ENCODE measurements around the gene PDE4C.

The PDE4C gene

GRCh38 chr19:18265582-18265981 is 39.3 kb upstream of the PDE4C start:
- TF ChIP-seq USF1 (IDR thresholded peaks at IDR 0.05), result no peak
- TF ChIP-seq EP300 (IDR thresholded peaks at IDR 0.05; ENCODE audit: borderline replicate concordance), result no peak
- TF ChIP-seq CREB1 (IDR thresholded peaks at IDR 0.05; ENCODE audit: low read depth), result no peak
- no peak for TF ChIP-seq FOXM1 (IDR thresholded peaks at IDR 0.05; ENCODE audit: borderline replicate concordance, low read depth)
- no peak for TF ChIP-seq CEBPB (IDR thresholded peaks at IDR 0.05)
- no peak for TF ChIP-seq RAD21 (IDR thresholded peaks at IDR 0.05; ENCODE audit: low read depth)
- TF ChIP-seq TCF12 (IDR thresholded peaks at IDR 0.05; ENCODE audit: low read depth), result no peak
- no peak for TF ChIP-seq REST (IDR thresholded peaks at IDR 0.05; ENCODE audit: low read depth)
- TF ChIP-seq EGR1 (IDR thresholded peaks at IDR 0.05), result no peak
- TF ChIP-seq TEAD4 (IDR thresholded peaks at IDR 0.05), result no peak
- TF ChIP-seq YY1 (IDR thresholded peaks at IDR 0.05; ENCODE audit: low read depth), result no peak
- no peak for TF ChIP-seq TAF1 (IDR thresholded peaks at IDR 0.05; ENCODE audit: low read depth)

- TF ChIP-seq TAF1 (IDR thresholded peaks at IDR 0.05; ENCODE audit: low read depth) (no peak), EGR1 (IDR thresholded peaks at IDR 0.05) (no peak), REST (IDR thresholded peaks at IDR 0.05; ENCODE audit: low read depth) (no peak), EP300 (IDR thresholded peaks at IDR 0.05; ENCODE audit: borderline replicate concordance) (no peak), FOXM1 (IDR thresholded peaks at IDR 0.05; ENCODE audit: borderline replicate concordance, low read depth) (no peak), USF1 (IDR thresholded peaks at IDR 0.05) (no peak), NFIC (IDR thresholded peaks at IDR 0.05) (no peak), CREB1 (IDR thresholded peaks at IDR 0.05; ENCODE audit: low read depth) (no peak), TEAD4 (IDR thresholded peaks at IDR 0.05) (no peak), RAD21 (IDR thresholded peaks at IDR 0.05; ENCODE audit: low read depth) (no peak)
Measured at GRCh38 chr19:18264971-18265540, 38.8 kb upstream of the PDE4C start.

DNA sequence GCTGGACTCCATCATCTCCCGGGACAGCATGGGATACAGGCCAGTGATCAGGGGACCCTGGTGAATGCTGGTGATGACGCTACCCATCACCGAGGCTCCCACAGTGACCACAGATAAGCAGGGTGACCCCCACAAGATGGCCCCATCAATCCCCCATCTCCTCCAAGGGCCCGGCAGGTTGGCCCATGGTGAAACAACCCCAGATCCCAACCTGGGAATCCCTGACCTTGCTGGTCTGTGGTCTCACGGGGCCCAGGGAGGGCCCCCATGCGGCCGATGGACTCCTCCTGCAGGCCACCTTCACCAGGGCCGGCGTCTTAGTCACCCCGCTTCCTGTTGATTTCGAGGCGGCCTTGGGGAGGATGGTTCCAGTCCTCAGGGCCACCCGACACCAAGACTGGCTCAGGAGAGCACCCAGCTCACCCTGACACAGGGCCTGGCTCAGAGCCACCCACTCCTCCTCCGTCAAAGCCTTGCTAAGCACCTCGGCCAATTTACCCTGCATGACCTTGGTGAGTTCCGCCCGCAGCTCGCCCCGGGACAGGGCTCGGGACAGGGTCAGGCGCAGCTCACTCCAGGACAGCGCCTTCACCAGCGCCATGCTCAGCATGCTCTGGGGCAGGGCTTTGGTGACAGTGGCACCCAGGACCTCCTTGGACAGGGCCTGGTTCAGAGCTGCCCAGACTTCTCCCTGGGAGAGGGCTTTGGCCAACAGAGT is 38.1 kb upstream of the PDE4C start:
- no peak for TF ChIP-seq REST (IDR thresholded peaks at IDR 0.05; ENCODE audit: low read depth)
- no peak for TF ChIP-seq CEBPB (IDR thresholded peaks at IDR 0.05)
- TF ChIP-seq CREB1 (IDR thresholded peaks at IDR 0.05; ENCODE audit: low read depth), result no peak
- TF ChIP-seq NFIC (IDR thresholded peaks at IDR 0.05), result no peak
- TF ChIP-seq TEAD4 (IDR thresholded peaks at IDR 0.05), result no peak
- TF ChIP-seq YY1 (IDR thresholded peaks at IDR 0.05; ENCODE audit: low read depth), result no peak
- no peak for TF ChIP-seq RAD21 (IDR thresholded peaks at IDR 0.05; ENCODE audit: low read depth)
- TF ChIP-seq EP300 (IDR thresholded peaks at IDR 0.05; ENCODE audit: borderline replicate concordance), result no peak
- no peak for TF ChIP-seq ZBTB7A (IDR thresholded peaks at IDR 0.05; ENCODE audit: low read depth)
- TF ChIP-seq, protein P1, sequence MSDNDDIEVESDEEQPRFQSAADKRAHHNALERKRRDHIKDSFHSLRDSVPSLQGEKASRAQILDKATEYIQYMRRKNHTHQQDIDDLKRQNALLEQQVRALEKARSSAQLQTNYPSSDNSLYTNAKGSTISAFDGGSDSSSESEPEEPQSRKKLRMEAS (IDR thresholded peaks at IDR 0.05), result no peak
- no peak for TF ChIP-seq FOXM1 (IDR thresholded peaks at IDR 0.05; ENCODE audit: borderline replicate concordance, low read depth)
- TF ChIP-seq USF1 (IDR thresholded peaks at IDR 0.05), result no peak
- no peak for TF ChIP-seq TCF12 (IDR thresholded peaks at IDR 0.05; ENCODE audit: low read depth)

Data from Ishikawa (cell line).